ENCODE data around the gene STON1. TPM values are rescaled to one million over a fixed set of nuclear protein-coding genes. Genes with fewer than 3 reads are reported as not detected.
A peak's percentile ranks its signal among the peaks of the same experiment; 100 is the strongest.

Gene STON1
- polyA plus RNA-seq, 1 donor from 2014 or later: 2.8 TPM

DNA sequence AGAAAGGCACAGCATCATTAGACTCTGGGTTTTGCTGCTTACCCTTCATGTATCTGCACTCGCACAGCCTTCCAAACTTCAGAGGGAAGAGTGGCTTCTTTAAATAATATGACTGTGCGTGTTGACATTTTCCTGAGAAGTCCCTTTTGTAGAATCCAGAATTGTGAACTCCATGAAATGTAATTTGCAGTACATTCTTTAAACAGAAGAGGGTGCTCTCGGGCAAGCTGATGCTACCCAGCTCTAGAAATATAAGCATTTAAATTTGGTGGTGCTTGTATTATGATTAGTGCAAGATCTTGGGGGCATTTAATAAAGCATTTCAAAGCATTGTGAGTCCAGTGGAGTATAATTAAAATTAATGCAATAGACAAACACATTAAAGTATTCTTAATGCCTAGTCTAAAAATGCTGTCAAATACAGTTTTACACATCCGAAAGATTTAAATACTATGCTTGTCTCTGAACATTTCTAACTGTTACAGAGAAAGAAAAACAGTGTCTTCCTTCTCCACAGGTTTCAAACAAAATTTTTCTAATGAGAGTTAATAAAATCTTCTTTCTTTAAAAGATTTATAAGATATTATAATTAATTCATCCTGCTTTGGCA, 70.4 kb downstream of the STON1 start:
- Histone ChIP-seq H2AFZ (ENCODE audit: low read depth, low read length) (no peak overlapping the region), H3K9ac (ENCODE audit: low read length) (no peak overlapping the region), H3K36me3 (ENCODE audit: insufficient read depth, low read length) (no peaks in the 10 kb centered on the region), H3K4me2 (ENCODE audit: low read length) (no peak overlapping the region), H3K79me2 (replicated peaks; ENCODE audit: insufficient read depth, low read length) (no peaks in the 10 kb centered on the region), H3K9me3 (ENCODE audit: low read length) (no peaks in the 10 kb centered on the region), H3K4me3 (ENCODE audit: low read length) (no peak overlapping the region), H3F3A (ENCODE audit: insufficient read depth, low read length, poor library complexity, severe bottlenecking) (no peaks in the 10 kb centered on the region), H3K9me2 (ENCODE audit: insufficient read depth, low read length) (no peaks in the 10 kb centered on the region), H4K20me1 (ENCODE audit: insufficient read depth) (no peaks in the 10 kb centered on the region), H3K27me3 (ENCODE audit: insufficient read depth, low read depth, low read length) (no peaks in the 10 kb centered on the region), H3K27ac (ENCODE audit: low read length) (peak overlapping the region; percentile 7)
- no peak for TF ChIP-seq TAF1 (IDR thresholded peaks at IDR 0.05; ENCODE audit: low read depth)
- TF ChIP-seq SMC3 (conservative IDR thresholded peaks at IDR 0.05; ENCODE audit: poor library complexity): peak; percentile 90
- TF ChIP-seq CTCF (IDR thresholded peaks at IDR 0.05; ENCODE audit: poor library complexity, severe bottlenecking): peak; percentile 89
- TF ChIP-seq RAD21 (conservative IDR thresholded peaks at IDR 0.05): peak; percentile 94

DNA sequence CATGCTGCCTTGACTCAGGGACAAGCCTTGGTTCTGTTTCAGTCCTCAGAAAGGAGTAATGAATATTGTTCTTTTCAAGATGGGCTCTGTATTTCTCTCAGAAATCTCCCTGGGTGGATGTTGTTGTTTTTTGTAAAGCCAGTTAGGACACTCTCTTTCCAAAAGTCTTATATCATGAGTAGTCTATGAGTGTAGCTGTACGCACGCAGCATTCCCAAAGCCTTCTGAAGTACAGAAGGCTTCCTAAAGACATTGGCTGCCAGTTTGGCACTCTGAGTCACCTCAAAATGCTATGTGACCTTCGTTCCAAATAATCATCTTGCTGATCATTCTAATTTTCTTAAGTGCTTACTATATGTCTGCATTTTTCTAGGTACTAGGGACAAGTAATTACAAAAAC, 71.0 kb downstream of the STON1 start:
- Histone ChIP-seq H3K4me3 (ENCODE audit: low read length) (no peak overlapping the region), H3K4me2 (ENCODE audit: low read length) (no peak overlapping the region), H2AFZ (ENCODE audit: low read depth, low read length) (no peak overlapping the region), H4K20me1 (ENCODE audit: insufficient read depth) (no peaks in the 10 kb centered on the region), H3K27me3 (ENCODE audit: insufficient read depth, low read depth, low read length) (no peaks in the 10 kb centered on the region), H3K9ac (ENCODE audit: low read length) (no peak overlapping the region), H3K9me3 (ENCODE audit: low read length) (no peaks in the 10 kb centered on the region), H3K36me3 (ENCODE audit: insufficient read depth, low read length) (no peaks in the 10 kb centered on the region), H3K27ac (ENCODE audit: low read length) (peak overlapping the region; percentile 7), H3F3A (ENCODE audit: insufficient read depth, low read length, poor library complexity, severe bottlenecking) (no peaks in the 10 kb centered on the region), H3K9me2 (ENCODE audit: insufficient read depth, low read length) (no peaks in the 10 kb centered on the region), H3K79me2 (replicated peaks; ENCODE audit: insufficient read depth, low read length) (no peaks in the 10 kb centered on the region)
- TF ChIP-seq, protein P1, sequence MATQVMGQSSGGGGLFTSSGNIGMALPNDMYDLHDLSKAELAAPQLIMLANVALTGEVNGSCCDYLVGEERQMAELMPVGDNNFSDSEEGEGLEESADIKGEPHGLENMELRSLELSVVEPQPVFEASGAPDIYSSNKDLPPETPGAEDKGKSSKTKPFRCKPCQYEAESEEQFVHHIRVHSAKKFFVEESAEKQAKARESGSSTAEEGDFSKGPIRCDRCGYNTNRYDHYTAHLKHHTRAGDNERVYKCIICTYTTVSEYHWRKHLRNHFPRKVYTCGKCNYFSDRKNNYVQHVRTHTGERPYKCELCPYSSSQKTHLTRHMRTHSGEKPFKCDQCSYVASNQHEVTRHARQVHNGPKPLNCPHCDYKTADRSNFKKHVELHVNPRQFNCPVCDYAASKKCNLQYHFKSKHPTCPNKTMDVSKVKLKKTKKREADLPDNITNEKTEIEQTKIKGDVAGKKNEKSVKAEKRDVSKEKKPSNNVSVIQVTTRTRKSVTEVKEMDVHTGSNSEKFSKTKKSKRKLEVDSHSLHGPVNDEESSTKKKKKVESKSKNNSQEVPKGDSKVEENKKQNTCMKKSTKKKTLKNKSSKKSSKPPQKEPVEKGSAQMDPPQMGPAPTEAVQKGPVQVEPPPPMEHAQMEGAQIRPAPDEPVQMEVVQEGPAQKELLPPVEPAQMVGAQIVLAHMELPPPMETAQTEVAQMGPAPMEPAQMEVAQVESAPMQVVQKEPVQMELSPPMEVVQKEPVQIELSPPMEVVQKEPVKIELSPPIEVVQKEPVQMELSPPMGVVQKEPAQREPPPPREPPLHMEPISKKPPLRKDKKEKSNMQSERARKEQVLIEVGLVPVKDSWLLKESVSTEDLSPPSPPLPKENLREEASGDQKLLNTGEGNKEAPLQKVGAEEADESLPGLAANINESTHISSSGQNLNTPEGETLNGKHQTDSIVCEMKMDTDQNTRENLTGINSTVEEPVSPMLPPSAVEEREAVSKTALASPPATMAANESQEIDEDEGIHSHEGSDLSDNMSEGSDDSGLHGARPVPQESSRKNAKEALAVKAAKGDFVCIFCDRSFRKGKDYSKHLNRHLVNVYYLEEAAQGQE (IDR thresholded peaks at IDR 0.05; ENCODE audit: borderline replicate concordance): no peak
- TF ChIP-seq TAF1 (IDR thresholded peaks at IDR 0.05; ENCODE audit: low read depth): no peak

GRCh38 chr2:48601349-48601748, 71.4 kb downstream of the STON1 start:
- peak overlapping the region; percentile 7 for H3K27ac ChIP-seq (ENCODE audit: low read length)
- no peaks in the 10 kb centered on the region for H3K36me3 ChIP-seq (ENCODE audit: insufficient read depth, low read length)
- no peaks in the 10 kb centered on the region for H3F3A ChIP-seq (ENCODE audit: insufficient read depth, low read length, poor library complexity, severe bottlenecking)
- no peaks in the 10 kb centered on the region for H3K27me3 ChIP-seq (ENCODE audit: insufficient read depth, low read depth, low read length)
- no peaks in the 10 kb centered on the region for H4K20me1 ChIP-seq (ENCODE audit: insufficient read depth)
- H3K9me3 ChIP-seq (ENCODE audit: low read length): no peaks in the 10 kb centered on the region
- no peaks in the 10 kb centered on the region for H3K9me2 ChIP-seq (ENCODE audit: insufficient read depth, low read length)
- H3K4me2 ChIP-seq (ENCODE audit: low read length): no peak overlapping the region
- TF ChIP-seq POLR2AphosphoS5 (IDR thresholded peaks at IDR 0.05): no peak
- peak; percentile 42 for TF ChIP-seq SMC3 (conservative IDR thresholded peaks at IDR 0.05; ENCODE audit: poor library complexity)
- H2AFZ ChIP-seq (ENCODE audit: low read depth, low read length): no peak overlapping the region
- no peak overlapping the region for H3K4me3 ChIP-seq (ENCODE audit: low read length)
- H3K79me2 ChIP-seq (replicated peaks; ENCODE audit: insufficient read depth, low read length): no peaks in the 10 kb centered on the region
- no peak overlapping the region for H3K9ac ChIP-seq (ENCODE audit: low read length)

Measured in neural cell (in vitro differentiated cells).